Thyroid gland (tissue), 4 donors: Measurements from ENCODE around the gene CFDP1. TPM values are rescaled to one million over a fixed set of nuclear protein-coding genes. Genes with fewer than 3 reads are reported as not detected.

ENCODE experiments used
- DNase-seq, 2 donors: peaks; one replicate each; pipeline ENCODE4 v3.0.0-alpha.2; 2019
- H3K27ac ChIP-seq, 3 donors: fragments of 200-600 bp; sonication (generic); 1 replicate in 2 of 3; 2 replicates in 1 of 3; pipeline ENCODE4 v1.5.1; 2016 to 2019; ENCODE audit warnings: mild to moderate bottlenecking in 1 of 3, moderate library complexity in 1 of 3
- H3K27me3 ChIP-seq: fragments of 200-600 bp; sonication (generic); one replicate; pipeline ENCODE4 v1.5.1; 2019
- H3K36me3 ChIP-seq, 2 donors: fragments of 200-600 bp; sonication (generic); one replicate each; pipeline ENCODE4 v1.5.1; 2016 to 2019
- H3K4me1 ChIP-seq, 2 donors: fragments of 200-600 bp; sonication (generic); one replicate each; pipeline ENCODE4 v1.5.1; 2017 to 2019
- H3K4me3 ChIP-seq, 3 donors: fragments of 200-600 bp; sonication (generic); replicated peaks in 1 of 3; 1 replicate in 2 of 3; 2 replicates in 1 of 3; pipeline ENCODE4 v1.5.1; 2016; ENCODE audit warnings: mild to moderate bottlenecking in 1 of 3
- H3K9me3 ChIP-seq: fragments of 200-600 bp; sonication (generic); one replicate; pipeline ENCODE4 v1.5.1; 2017
- POLR2A ChIP-seq, 2 donors: fragments of 450-650 bp; IDR thresholded peaks; one replicate each; pipeline ENCODE4 v1.6.1; 2017; ENCODE audit warnings: antibody characterized with exemption in 2 of 2, mild to moderate bottlenecking in 2 of 2, moderate library complexity in 1 of 2
- WGBS, 2 donors: methylation state at CpG; one replicate each; pipeline ENCODE4 v1.1.5; 2017; 5-methylcytosine and 5-hydroxymethylcytosine counted together
- intact Hi-C: fragments of 100-400 bp; cut with DNase I; formaldehyde crosslinking; loops from one replicate; pipeline ENCODE4 v1.15.1; 2023
- total RNA-seq, 4 donors: library from RNA; depleted of rRNA; stranded (reverse); fragments of >200 nt; gene quantifications; one replicate each; pipeline ENCODE4 v1.2.3, GENCODE V29; 2016
- TF ChIP-seq, protein P1 (sequence below), 6 experiments: fragments of 200-600 bp in 3 of 6; fragments of 450-650 bp in 3 of 6; sonication (generic) in 3 of 6; IDR thresholded peaks; one replicate each; pipeline ENCODE4 v1.5.1; 2016 to 2019; ENCODE audit warnings: antibody characterized with exemption in 6 of 6, mild to moderate bottlenecking in 2 of 6, inconsistent platforms in 1 of 6, moderate library complexity in 1 of 6

The CFDP1 gene
- total RNA-seq, 4 donors from 2014 or later = 50.5 to 77.9 (median 60.7) TPM

DNA sequence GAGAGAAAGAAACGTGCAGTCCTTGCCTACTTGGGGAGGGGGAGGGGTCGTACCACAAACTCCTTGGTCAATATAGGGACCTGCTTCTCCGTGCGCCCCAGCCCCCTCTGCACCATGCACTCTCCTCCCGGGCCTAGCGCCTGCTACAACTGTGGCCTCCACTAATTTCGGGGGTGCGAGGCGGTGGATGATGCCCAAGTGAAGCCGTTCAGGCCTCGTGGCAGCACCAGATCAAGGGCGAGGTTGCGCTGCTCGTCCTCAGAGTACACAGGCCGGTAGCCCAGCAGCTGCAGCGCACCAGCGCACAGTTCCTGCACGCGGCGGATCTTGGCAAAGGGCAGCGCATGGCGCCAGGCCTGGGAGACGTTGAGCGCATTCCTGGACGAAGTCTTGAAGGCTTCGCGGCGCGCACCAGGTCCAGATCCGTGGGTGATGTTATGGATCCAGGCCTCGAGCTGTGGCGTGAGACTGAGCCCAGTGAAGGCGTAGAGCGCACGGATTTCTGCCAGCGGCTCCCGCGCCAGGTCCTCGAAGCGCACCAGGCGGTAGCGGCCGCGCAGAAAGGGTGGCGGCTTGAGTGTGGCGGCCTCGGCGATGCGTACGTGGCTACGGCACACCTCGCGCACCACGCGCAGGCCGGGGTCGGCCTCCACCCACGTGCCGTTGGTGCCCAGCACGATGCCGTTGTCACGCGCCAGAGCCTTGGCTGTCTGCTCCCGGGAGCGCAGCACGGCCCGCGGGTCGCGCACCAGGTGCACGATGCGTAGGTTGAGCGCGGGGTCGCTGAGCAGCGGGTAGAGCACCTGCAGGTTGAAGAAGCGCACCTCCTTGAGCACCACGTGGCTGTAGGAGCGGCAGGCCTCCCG, 45.4 kb upstream of the CFDP1 start:
- H3K27me3 ChIP-seq = no peaks in the 10 kb centered on the region
- H3K4me3 ChIP-seq = no peak overlapping the region
- 96% methylated on average over 72 to 80 of the region's 80 CpGs for WGBS, 2 donors
- no peaks in the 10 kb centered on the region for H3K9me3 ChIP-seq
- H3K27ac ChIP-seq = no peak overlapping the region
- no peak for DNase-seq
- intact Hi-C loops = loop anchor here (10.0 kb wide), 1 partner anchor 76 kb away; the partner anchor contains the start of gene TMEM231
- TF ChIP-seq, protein P1, sequence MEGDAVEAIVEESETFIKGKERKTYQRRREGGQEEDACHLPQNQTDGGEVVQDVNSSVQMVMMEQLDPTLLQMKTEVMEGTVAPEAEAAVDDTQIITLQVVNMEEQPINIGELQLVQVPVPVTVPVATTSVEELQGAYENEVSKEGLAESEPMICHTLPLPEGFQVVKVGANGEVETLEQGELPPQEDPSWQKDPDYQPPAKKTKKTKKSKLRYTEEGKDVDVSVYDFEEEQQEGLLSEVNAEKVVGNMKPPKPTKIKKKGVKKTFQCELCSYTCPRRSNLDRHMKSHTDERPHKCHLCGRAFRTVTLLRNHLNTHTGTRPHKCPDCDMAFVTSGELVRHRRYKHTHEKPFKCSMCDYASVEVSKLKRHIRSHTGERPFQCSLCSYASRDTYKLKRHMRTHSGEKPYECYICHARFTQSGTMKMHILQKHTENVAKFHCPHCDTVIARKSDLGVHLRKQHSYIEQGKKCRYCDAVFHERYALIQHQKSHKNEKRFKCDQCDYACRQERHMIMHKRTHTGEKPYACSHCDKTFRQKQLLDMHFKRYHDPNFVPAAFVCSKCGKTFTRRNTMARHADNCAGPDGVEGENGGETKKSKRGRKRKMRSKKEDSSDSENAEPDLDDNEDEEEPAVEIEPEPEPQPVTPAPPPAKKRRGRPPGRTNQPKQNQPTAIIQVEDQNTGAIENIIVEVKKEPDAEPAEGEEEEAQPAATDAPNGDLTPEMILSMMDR (IDR thresholded peaks at IDR 0.05) = no peak
- TF ChIP-seq POLR2A (IDR thresholded peaks at IDR 0.05) = no peak
- no peaks in the 10 kb centered on the region for H3K36me3 ChIP-seq
- peaks cover 0 to 13% of the 10 kb centered on the region in 2 donors for H3K4me1 ChIP-seq

DNA sequence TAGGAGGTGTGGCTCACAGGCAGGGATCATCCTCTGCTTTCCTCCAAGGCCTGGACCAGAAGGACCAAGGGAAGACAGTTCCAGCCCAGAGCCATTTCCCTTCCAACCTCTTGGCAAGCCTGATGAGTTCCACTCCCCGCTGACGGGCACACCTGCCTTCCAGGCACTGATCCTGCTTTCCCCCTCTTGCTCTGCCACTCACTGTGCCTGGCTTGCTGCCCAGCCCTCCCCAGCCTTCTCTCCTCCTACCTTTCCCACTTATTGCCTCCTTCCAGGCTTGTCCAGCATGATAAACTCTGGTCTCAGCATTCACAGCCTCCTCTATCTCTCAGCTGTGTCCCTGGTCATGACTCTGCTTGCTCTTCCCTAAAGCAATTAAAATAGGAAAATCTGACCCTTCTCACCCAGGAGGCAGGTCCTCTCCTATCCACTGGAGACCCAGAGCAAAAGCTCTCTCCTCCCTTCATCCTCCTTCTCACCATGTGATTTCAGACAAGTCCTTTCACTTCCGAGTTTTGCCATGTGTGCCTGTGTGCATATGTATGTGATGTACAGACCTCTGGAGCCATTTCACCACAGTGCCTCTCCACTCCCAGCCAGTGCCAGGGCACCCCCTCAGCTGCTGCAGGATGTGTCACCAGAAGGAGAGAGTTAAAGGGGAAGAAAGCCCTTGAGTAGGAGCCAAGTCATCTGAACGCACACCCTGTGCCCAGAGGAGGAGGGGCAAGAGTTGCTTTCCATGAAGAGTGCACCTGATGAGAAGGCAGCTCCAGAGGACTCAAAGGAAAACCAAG, 44.6 kb upstream of the CFDP1 start:
- Histone ChIP-seq H3K27ac (no peak overlapping the region), H3K4me3 (no peak overlapping the region), H3K9me3 (no peaks in the 10 kb centered on the region), H3K4me1 (peaks cover 0 to 6% of the 10 kb centered on the region in 2 donors), H3K36me3 (no peaks in the 10 kb centered on the region), H3K27me3 (no peaks in the 10 kb centered on the region)
- DNase-seq = peak; percentile 74 to 78
- WGBS, 2 donors = 22 to 46% methylated on average over 4 of the region's 4 CpGs
- intact Hi-C loops = loop anchor here (10.0 kb wide), 1 partner anchor 77 kb away; the partner anchor contains the start of gene TMEM231
- TF ChIP-seq POLR2A (IDR thresholded peaks at IDR 0.05) = no peak
- TF ChIP-seq, protein P1 (IDR thresholded peaks at IDR 0.05) = no peak

DNA sequence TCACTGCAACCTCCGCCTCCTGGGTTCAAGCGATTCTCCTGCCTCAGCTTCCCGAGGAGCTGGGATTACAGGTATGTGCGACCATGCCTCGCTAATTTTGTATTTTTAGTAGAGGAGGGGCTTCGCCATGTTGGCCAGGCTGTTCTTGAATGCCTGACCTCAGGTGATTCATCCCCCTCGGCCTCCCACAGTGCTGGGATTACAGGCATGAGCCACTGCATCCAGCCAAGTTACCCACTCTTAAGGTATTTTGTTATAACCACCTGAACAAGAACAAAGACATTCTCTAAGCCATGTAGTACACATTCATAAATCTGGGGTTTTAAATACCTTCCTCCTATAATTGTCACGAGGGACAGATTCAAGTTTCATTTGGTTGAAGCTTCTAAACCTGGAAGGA, 43.5 kb upstream of the CFDP1 start:
- H3K4me1 ChIP-seq = peaks cover 0 to 5% of the 10 kb centered on the region in 2 donors
- 76 to 87% methylated on average over 8 of the region's 8 CpGs for WGBS, 2 donors
- DNase-seq = no peak

DNA sequence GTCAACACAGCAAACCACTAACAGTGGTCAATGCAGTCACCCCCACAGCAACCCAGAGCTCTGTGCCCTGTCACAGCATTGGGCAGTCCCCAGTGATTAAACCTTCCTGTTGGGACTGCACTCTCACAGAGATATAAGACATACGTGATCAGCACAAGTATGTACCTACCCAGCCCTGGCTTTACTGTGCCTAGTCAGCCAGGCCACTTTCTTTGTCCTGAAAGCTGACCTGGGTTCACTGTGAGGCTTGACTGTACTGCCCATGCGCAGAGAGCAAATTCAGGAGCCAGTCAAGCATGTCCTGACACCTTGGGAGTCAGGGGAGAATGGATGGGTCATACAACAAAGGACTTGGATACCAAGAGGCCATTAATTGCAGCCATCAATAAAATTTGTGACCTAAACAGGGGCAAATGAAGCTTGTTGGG, 42.1 kb upstream of the CFDP1 start:
- no peak for TF ChIP-seq POLR2A (IDR thresholded peaks at IDR 0.05)
- TF ChIP-seq, protein P1 (IDR thresholded peaks at IDR 0.05) = no peak
- WGBS, 2 donors = 31 to 38% methylated on average over 2 of the region's 2 CpGs
- Histone ChIP-seq H3K27ac (no peak overlapping the region), H3K4me1 (peaks cover 0 to 5% of the 10 kb centered on the region in 2 donors), H3K9me3 (no peaks in the 10 kb centered on the region), H3K36me3 (no peaks in the 10 kb centered on the region), H3K4me3 (no peak overlapping the region), H3K27me3 (no peaks in the 10 kb centered on the region)
- intact Hi-C loops = loop anchor here (2.0 to 10.0 kb wide), 2 partner anchors 35 to 79 kb away; partner anchors contain the start of gene TMEM231
- DNase-seq = peak; percentile 29 to 32

More for the DNA sequence above, 43.5 kb upstream of the CFDP1 start:
- no peaks in the 10 kb centered on the region for H3K27me3 ChIP-seq
- no peaks in the 10 kb centered on the region for H3K36me3 ChIP-seq
- no peaks in the 10 kb centered on the region for H3K9me3 ChIP-seq
- intact Hi-C loops = loop anchor here (10.0 kb wide), 1 partner anchor 78 kb away; the partner anchor contains the start of gene TMEM231
- H3K27ac ChIP-seq = no peak overlapping the region
- TF ChIP-seq, protein P1 (IDR thresholded peaks at IDR 0.05) = no peak
- no peak for TF ChIP-seq POLR2A (IDR thresholded peaks at IDR 0.05)
- no peak overlapping the region for H3K4me3 ChIP-seq
